ENCODE results near the gene CHD8.

DNA sequence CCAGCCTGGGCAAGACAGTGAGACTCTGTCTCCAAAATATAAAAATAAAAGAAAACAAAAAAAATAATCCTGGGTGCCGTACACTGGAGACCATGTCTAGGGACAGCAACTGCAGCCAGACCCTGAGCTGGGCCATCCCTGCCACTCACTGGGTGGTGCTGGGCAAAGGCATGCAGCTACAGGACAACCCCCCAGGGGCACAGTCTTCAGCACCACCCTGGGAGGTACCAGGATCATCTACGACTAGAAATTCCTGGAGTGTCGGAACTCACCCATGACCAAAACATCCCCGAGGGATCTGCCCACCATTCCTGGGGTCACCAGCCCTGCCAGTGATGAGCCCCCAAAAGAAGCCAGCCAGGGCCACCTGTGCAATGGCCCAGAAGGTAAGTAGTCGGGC lies 36.4 kb downstream of the CHD8 start:
- TF ChIP-seq, protein P1, sequence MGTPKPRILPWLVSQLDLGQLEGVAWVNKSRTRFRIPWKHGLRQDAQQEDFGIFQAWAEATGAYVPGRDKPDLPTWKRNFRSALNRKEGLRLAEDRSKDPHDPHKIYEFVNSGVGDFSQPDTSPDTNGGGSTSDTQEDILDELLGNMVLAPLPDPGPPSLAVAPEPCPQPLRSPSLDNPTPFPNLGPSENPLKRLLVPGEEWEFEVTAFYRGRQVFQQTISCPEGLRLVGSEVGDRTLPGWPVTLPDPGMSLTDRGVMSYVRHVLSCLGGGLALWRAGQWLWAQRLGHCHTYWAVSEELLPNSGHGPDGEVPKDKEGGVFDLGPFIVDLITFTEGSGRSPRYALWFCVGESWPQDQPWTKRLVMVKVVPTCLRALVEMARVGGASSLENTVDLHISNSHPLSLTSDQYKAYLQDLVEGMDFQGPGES (IDR thresholded peaks at IDR 0.05): no peak
- TF ChIP-seq, protein P2, sequence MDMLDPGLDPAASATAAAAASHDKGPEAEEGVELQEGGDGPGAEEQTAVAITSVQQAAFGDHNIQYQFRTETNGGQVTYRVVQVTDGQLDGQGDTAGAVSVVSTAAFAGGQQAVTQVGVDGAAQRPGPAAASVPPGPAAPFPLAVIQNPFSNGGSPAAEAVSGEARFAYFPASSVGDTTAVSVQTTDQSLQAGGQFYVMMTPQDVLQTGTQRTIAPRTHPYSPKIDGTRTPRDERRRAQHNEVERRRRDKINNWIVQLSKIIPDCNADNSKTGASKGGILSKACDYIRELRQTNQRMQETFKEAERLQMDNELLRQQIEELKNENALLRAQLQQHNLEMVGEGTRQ (IDR thresholded peaks at IDR 0.05; ENCODE audit: borderline replicate concordance, low read depth, low read length): no peak
- no peak for TF ChIP-seq NBN (IDR thresholded peaks at IDR 0.05)
- no peak for TF ChIP-seq ZNF24 (IDR thresholded peaks at IDR 0.05)
- TF ChIP-seq, protein P3, sequence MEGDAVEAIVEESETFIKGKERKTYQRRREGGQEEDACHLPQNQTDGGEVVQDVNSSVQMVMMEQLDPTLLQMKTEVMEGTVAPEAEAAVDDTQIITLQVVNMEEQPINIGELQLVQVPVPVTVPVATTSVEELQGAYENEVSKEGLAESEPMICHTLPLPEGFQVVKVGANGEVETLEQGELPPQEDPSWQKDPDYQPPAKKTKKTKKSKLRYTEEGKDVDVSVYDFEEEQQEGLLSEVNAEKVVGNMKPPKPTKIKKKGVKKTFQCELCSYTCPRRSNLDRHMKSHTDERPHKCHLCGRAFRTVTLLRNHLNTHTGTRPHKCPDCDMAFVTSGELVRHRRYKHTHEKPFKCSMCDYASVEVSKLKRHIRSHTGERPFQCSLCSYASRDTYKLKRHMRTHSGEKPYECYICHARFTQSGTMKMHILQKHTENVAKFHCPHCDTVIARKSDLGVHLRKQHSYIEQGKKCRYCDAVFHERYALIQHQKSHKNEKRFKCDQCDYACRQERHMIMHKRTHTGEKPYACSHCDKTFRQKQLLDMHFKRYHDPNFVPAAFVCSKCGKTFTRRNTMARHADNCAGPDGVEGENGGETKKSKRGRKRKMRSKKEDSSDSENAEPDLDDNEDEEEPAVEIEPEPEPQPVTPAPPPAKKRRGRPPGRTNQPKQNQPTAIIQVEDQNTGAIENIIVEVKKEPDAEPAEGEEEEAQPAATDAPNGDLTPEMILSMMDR (IDR thresholded peaks at IDR 0.05 in 2 of 3, conservative IDR thresholded peaks at IDR 0.05 in 1 of 3; ENCODE audit: control insufficient read depth in 2 of 3, extremely low read depth in 1 of 3, insufficient read depth in 1 of 3, low read depth in 3 of 3, low read length in 3 of 3): no peak
- no peak for TF ChIP-seq POLR2AphosphoS5 (IDR thresholded peaks at IDR 0.05; ENCODE audit: low read length)
- TF ChIP-seq, protein P4, sequence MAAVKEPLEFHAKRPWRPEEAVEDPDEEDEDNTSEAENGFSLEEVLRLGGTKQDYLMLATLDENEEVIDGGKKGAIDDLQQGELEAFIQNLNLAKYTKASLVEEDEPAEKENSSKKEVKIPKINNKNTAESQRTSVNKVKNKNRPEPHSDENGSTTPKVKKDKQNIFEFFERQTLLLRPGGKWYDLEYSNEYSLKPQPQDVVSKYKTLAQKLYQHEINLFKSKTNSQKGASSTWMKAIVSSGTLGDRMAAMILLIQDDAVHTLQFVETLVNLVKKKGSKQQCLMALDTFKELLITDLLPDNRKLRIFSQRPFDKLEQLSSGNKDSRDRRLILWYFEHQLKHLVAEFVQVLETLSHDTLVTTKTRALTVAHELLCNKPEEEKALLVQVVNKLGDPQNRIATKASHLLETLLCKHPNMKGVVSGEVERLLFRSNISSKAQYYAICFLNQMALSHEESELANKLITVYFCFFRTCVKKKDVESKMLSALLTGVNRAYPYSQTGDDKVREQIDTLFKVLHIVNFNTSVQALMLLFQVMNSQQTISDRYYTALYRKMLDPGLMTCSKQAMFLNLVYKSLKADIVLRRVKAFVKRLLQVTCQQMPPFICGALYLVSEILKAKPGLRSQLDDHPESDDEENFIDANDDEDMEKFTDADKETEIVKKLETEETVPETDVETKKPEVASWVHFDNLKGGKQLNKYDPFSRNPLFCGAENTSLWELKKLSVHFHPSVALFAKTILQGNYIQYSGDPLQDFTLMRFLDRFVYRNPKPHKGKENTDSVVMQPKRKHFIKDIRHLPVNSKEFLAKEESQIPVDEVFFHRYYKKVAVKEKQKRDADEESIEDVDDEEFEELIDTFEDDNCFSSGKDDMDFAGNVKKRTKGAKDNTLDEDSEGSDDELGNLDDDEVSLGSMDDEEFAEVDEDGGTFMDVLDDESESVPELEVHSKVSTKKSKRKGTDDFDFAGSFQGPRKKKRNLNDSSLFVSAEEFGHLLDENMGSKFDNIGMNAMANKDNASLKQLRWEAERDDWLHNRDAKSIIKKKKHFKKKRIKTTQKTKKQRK (IDR thresholded peaks at IDR 0.05; ENCODE audit: low read depth, low read length): no peak
- TF ChIP-seq EP300 (IDR thresholded peaks at IDR 0.05; ENCODE audit: borderline replicate concordance in 1 of 2, control insufficient read depth in 1 of 2, low read depth in 2 of 2, low read length in 2 of 2): no peak
- TF ChIP-seq RCOR1 (conservative IDR thresholded peaks at IDR 0.05; ENCODE audit: low read depth, low read length): no peak
- no peak for TF ChIP-seq TAF1 (IDR thresholded peaks at IDR 0.05; ENCODE audit: borderline replicate concordance, low read depth, low read length)
- no peak for TF ChIP-seq CHD1 (IDR thresholded peaks at IDR 0.05; ENCODE audit: low read depth, low read length)
- no peak for TF ChIP-seq NRF1 (conservative IDR thresholded peaks at IDR 0.05; ENCODE audit: low read depth, low read length)

Data from GM12878 (cell line).